GM21390 (cell line): ENCODE measurements around the gene REG3A.

Experiments
- ATAC-seq: cut with Tn5 transposase; IDR thresholded peaks from one replicate; pipeline ENCODE4 v1.9.1; 2021; ENCODE audit not compliant: unreplicated experiment

Gene REG3A

DNA sequence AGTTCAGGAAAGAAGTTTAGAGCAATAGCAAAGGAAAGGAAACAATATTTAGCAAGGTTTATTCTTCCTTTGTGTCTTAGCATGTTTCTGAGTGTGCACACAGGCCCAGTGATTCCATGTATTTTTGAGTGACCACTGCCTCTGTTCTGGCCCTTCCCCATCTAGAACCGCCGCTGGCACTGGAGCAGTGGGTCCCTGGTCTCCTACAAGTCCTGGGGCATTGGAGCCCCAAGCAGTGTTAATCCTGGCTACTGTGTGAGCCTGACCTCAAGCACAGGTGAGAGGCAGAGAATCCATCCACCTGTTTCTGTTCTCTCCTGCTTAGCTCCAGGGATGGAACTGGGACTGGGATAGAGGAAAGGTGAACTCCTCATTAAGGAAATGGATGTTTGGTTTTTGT is 36.9 kb downstream of the REG3A start:
- ATAC-seq = no peak

GRCh38 chr2:79120194-79120713 is 39.3 kb downstream of the REG3A start, which contains the start of gene REG1A:
Gene REG1A (plus strand): TSS chr2:79120488. CDS start chr2:79120862, 374 bp downstream.
- ATAC-seq = no peak

DNA sequence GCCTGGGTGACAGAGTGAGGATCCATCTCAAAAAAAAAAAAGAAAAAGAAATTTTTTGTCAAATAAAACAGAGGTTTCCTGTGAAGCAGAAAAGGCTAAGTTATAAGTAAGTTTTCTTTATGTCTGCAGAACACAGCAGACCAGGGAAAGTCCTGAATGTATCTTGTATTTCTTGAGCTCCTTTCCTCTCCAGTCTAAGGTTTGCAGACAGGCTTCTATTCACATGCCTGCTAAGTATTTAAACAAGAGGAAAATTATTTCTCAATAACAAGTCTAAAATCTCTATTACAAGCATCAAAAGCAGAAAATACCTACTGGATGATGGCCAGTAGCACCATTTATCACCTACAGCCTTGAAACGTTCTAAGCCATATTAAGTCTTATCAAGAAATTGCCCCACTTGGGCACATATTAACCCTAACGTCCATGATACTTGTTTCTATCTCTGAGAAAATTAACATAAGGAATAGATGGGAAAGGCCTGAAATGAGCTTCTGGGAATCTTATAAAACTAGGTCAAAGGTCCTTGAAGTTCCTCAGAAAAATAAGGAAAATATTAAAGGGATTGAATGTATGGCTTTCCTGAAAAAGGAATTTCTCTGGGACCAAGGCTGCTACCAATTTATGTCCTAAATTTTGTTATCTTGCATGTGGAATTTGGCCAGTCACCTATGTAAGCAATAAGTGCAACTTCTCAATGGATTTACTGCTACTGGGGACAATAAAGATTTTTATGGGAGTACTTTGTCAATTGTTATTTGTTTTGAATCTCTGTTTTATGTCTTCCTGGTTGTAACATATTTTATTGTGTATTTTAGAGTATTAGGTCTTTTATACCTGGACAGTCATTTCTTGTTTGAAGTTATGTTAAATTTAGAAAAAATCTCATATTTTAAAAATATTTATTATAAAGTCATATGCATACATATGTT is 42.3 kb downstream of the REG3A start:
- ATAC-seq = no peak

DNA sequence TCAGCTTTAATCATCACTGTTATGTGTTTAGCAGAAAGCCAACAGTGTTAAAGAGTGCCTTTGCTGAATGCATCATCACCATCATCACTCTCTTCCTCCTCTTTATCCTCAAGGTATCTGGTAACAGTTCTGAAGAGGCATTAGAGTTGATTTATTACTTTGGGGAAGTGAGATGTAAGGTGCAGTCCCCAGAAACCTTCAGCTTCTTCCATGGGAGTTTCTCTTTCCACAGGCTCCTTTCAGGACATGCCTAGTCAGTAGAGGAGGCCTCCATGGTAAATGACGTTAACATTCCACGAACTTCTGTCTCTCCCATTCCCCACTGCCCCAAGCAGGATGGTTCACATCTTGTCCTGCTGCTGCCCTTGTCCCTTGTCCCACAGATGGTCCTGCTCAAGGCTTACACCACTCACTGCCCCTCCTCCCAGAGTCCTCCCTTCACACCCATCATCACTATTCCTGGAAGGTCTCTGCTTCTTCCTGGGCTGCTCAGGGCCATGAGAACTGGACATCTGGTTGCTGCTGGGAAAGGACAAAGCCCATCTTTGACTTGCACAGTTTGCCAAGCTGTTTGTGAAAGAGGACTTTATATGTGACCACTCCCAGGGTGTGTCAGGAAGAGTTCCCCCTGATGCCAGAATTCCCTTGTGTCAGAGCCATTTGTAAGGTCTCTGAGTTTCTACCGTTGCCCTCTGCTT is 44.6 kb downstream of the REG3A start:
- ATAC-seq = no peak

GRCh38 chr2:79112269-79112668 is 47.3 kb downstream of the REG3A start:
- no peak for ATAC-seq
